Amniotic epithelial cell (primary cell): ENCODE results near the gene HTRA1.

Experiments
- DNase-seq: peaks from one replicate; pipeline ENCODE4 v3.0.0-alpha.2; 2010; ENCODE audit warnings: low read depth

Gene HTRA1

DNA sequence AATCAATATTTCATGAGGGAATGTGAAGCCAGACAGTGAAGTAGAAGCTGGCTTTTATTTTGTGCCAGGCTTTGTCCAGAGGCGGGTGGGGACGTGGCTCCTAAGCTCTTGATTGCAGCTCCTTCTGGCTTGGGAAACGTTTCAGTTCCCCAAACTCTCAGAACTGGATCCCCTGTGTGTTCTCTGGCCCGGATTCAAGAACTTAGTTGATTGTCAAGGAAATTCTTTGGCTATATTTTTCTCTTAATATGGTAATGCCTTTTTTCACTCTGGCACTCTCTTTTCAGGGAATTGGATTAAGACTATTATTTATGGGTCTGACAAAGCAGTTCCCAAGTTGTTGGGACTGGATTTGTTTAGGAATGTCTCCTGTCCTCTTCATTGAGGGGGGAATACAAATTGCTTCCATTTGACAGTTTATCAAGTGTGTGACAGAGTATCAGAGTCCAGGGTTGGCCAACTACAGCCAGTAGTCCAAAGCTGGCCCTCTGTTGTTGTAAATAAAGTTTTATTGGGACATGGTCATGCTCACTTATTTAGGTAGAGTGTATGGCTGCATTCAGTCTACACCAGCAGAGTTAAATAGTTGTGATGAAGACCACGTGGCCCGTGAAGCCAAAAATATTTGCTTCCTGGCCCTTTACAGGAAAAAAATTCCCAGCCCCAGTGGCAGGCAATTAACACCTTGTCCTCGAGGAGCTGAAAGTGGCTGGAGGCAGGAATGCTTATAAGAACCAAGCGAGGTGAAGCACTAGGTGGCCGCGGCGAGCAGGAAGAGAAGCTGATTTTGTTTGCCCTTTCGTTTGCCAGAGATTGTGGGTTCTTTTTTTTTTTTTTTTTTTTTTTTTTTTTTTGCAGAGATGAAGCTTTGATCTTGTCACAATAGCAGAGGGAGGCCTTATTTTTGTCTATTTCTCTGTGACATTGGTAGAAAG, 34.3 kb downstream of the HTRA1 start:
- DNase-seq = peak; percentile 33

DNA sequence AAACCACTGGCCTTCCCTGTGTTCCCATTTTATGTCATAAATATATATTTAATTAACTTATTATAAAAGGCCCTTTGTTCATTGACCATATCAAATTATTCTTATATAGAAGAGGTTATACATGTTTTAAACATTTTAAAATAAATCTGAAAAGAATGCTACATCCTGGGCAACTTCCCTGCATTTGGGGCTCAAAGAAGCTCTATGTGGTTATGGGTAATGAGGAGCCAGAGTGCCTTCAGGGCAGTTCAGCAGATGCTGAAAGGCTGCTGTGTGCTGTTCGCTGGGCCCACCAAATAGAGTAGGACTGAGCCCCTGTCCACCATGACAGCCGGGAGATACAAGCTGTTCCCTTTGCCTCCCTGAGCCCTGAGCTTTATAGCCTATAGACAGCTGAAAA, 35.9 kb downstream of the HTRA1 start:
- DNase-seq = no peak

GRCh38 chr10:122498521-122498920, 37.2 kb downstream of the HTRA1 start:
- no peak for DNase-seq

DNA sequence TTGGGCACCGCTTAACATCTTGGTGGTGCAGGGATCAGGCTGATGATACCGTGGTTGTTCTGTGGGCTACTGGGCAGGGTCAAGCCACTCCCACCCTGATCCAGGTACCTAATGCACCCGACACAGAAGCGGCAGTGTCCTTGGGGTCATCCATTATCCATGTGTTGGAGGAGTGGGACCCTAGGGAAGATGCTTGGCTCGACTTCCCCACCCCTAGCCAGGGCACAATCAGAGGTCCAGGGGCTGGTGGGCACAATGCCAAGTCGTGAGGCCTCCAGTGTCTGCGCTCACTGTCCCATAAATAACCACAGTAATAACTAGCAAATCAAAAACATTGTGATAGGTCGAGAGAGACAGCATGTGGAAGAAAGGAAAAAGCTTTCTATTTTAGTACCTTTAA, 37.7 kb downstream of the HTRA1 start:
- no peak for DNase-seq

GRCh38 chr10:122499491-122499941, 38.2 kb downstream of the HTRA1 start:
- peak; percentile 63 for DNase-seq

- DNase-seq = no peak
Measured at GRCh38 chr10:122500194-122500593, 38.8 kb downstream of the HTRA1 start.

- DNase-seq = no peak
Measured at GRCh38 chr10:122500726-122501125, 39.4 kb downstream of the HTRA1 start.

- DNase-seq = no peak
Measured at GRCh38 chr10:122503012-122503411, 41.7 kb downstream of the HTRA1 start.

DNA sequence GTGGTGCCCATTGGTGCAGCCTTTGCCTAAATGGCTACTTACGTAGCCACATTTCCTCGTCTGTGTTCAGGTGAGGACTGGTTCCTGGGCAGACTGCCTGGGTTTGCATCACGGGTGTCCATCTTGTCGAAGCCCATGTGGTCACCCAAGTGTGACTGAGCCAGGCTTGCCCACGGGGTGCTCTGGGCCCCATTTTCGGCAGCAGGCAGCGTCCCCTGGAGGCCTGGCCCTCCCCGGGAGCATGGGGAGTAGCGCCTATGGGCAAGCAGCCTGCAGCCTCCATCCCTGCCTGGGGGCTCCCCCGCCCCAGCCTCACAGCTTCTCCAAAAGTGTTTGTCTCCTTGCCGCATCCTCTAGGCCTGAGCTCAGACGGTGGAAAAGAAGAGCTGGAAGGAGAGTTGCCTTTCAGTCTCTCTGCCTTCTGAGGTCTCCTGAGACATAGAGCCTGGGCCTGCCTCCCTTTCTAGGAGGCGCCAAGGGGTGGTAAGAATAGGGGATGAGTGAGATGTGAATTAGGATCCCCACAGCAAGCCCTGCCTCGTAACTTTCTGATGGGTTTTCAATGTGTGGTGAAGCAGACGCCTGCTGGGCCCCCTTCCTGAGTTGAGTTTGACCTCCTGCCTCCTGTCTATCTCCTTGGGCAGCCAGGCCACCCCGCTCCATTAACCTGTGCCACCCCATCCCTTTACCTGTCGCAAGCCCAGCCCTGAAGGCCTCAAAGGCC, 42.7 kb downstream of the HTRA1 start:
- DNase-seq = no peak

GRCh38 chr10:122504610-122504950, 43.2 kb downstream of the HTRA1 start:
- DNase-seq = peak; percentile 80

- no peak for DNase-seq
Measured at GRCh38 chr10:122505011-122505410, 43.7 kb downstream of the HTRA1 start.

DNA sequence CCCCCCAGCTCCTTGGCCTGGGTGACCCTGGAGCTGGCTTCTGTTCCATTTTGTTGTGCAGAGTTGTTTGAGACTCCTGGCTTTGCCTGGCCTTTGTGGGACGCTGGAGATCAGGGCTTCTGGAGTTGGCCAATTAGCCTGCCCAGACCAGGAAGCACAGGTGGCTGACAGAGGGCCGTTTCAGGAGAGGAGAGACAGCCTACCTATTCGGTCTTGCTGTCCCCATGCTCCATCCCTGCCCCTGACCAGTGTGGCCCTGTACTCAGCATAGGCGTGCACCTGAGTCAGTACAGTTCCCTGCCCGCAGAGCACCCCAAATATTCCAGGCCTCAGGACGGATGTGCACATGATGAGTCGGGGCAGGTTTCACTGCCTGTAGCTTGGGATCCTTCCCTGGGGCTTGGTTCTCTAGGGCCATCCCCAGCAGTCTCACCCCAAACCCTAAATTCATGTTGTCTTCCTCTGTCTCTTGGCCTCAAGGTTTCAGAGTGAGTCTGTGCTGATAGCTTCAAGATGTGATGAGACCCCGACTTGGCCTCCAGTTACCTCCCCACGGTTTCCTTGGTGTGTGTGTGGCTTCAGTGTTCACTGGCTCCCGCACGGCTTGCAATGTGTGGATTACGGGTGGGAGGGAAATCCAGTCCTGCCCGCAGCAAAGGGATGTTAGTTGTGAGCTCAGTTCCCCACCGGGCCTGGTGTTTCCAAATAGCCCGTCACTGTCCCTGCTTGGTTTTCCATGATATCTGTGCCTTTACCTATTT, 44.7 kb downstream of the HTRA1 start:
- no peak for DNase-seq

DNA sequence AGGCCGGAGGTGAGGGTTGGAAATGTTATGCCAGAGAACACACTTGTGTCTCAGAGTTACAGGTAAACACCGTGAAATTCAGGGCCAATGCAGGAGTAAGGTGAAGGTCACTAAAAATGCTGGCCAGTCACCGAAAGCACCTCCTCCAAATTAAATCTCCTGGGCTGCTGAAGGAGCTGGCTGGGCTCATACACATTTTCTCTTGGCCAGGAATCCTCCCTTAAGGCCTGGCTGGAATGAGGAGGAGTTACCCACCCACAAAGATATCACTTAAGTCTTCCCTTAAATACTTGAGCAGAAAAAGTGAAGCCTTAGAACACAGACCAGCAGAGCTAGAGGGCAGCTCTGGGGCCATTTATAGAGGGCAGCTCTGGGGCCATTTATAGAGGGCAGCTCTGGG, 46.3 kb downstream of the HTRA1 start:
- DNase-seq = peak; percentile 91

GRCh38 chr10:122508021-122508420, 46.7 kb downstream of the HTRA1 start:
- no peak for DNase-seq

GRCh38 chr10:122509323-122509722, 48.0 kb downstream of the HTRA1 start:
- no peak for DNase-seq

- DNase-seq = peak; percentile 99
Measured at GRCh38 chr10:122510326-122510725, 49.0 kb downstream of the HTRA1 start.

- no peak for DNase-seq
Measured at GRCh38 chr10:122510736-122511135, 49.4 kb downstream of the HTRA1 start.

GRCh38 chr10:122513053-122513452, 51.7 kb downstream of the HTRA1 start:
- no peak for DNase-seq

GRCh38 chr10:122514045-122514840, 52.9 kb downstream of the HTRA1 start:
- peak; percentile 82 for DNase-seq

DNA sequence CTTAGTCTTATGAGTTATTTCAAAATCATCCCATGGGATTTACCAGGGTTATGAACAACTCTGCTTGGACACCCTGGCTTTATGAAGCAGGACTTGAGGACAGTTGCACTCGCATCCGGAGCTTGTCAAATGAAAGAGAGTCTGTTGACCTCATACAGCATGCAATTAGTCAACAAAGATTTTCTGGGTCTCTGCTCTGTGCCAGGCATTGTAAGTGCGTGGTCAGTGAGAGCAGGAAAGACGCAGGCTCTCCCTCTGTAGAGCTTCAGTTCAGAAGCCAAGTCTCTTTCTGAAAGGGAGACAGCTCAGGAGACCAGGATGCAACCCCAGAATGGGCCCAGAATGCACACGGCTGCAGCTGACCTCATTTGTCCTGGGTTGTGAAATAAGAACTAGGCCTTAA, 53.7 kb downstream of the HTRA1 start:
- DNase-seq = peak; percentile 87

- DNase-seq = peak; percentile 87
Measured at GRCh38 chr10:122515588-122516231, 54.4 kb downstream of the HTRA1 start.
